Endothelial cell (in vitro differentiated cells): Measurements from ENCODE around the gene SCAMP1. TPM values are rescaled to one million over a fixed set of nuclear protein-coding genes. Genes with fewer than 3 reads are reported as not detected.

Source experiments
- DNase-seq: peaks from one replicate; pipeline ENCODE4 v3.0.0; 2021; ENCODE audit warnings: low spot score
- H3K27ac Mint-ChIP-seq: one replicate; pipeline ENCODE4 v1.8.0; 2021; ENCODE audit warnings: mixed read lengths, inconsistent platforms; ENCODE audit not compliant: unreplicated experiment
- H3K27me3 Mint-ChIP-seq: one replicate; pipeline ENCODE4 v1.8.0; 2021; ENCODE audit warnings: mild to moderate bottlenecking, moderate library complexity, mixed read lengths, inconsistent platforms; ENCODE audit not compliant: unreplicated experiment
- H3K36me3 Mint-ChIP-seq: one replicate; pipeline ENCODE4 v1.8.0; 2021; ENCODE audit warnings: mild to moderate bottlenecking, low read depth, mixed read lengths, inconsistent platforms; ENCODE audit not compliant: unreplicated experiment
- H3K4me1 Mint-ChIP-seq: one replicate; pipeline ENCODE4 v1.8.0; 2021; ENCODE audit warnings: mild to moderate bottlenecking, mixed read lengths, inconsistent platforms; ENCODE audit not compliant: unreplicated experiment
- H3K4me3 Mint-ChIP-seq: one replicate; pipeline ENCODE4 v1.8.0; 2021; ENCODE audit warnings: mild to moderate bottlenecking, mixed read lengths, inconsistent platforms; ENCODE audit not compliant: unreplicated experiment
- H3K9me3 Mint-ChIP-seq: one replicate; pipeline ENCODE4 v1.8.0; 2021; ENCODE audit warnings: mixed read lengths, inconsistent platforms; ENCODE audit not compliant: unreplicated experiment
- total RNA-seq: library from RNA; stranded (reverse); fragmentation: NEBNext Ultra II Directional; extraction: Animal tissue kit (Norgen Biotek cat#: 25700); gene quantifications from one replicate; pipeline ENCODE4 v1.2.1, GENCODE V29; 2021; ENCODE audit not compliant: unreplicated experiment
- TF ChIP-seq, protein P1 (sequence below): fragments of 200-600 bp; sonication (generic); IDR thresholded peaks from one replicate; pipeline ENCODE4 v1.5.0; 2021; ENCODE audit warnings: antibody characterized with exemption; ENCODE audit not compliant: unreplicated experiment

Gene SCAMP1
- total RNA-seq, 1 donor from 2014 or later = 30.6 TPM

GRCh38 chr5:78501411-78502352 lies 141.3 kb downstream of the SCAMP1 start:
- TF ChIP-seq, protein P1, sequence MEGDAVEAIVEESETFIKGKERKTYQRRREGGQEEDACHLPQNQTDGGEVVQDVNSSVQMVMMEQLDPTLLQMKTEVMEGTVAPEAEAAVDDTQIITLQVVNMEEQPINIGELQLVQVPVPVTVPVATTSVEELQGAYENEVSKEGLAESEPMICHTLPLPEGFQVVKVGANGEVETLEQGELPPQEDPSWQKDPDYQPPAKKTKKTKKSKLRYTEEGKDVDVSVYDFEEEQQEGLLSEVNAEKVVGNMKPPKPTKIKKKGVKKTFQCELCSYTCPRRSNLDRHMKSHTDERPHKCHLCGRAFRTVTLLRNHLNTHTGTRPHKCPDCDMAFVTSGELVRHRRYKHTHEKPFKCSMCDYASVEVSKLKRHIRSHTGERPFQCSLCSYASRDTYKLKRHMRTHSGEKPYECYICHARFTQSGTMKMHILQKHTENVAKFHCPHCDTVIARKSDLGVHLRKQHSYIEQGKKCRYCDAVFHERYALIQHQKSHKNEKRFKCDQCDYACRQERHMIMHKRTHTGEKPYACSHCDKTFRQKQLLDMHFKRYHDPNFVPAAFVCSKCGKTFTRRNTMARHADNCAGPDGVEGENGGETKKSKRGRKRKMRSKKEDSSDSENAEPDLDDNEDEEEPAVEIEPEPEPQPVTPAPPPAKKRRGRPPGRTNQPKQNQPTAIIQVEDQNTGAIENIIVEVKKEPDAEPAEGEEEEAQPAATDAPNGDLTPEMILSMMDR = no peak
- no peak overlapping the region for H3K4me3 Mint-ChIP-seq
- peaks cover 24% of the 10 kb centered on the region for H3K4me1 Mint-ChIP-seq
- no peak for DNase-seq
- peaks cover 10% of the 10 kb centered on the region for H3K36me3 Mint-ChIP-seq
- no peaks in the 10 kb centered on the region for H3K9me3 Mint-ChIP-seq
- peaks cover 10% of the 10 kb centered on the region for H3K27me3 Mint-ChIP-seq
- H3K27ac Mint-ChIP-seq = no peak overlapping the region

DNA sequence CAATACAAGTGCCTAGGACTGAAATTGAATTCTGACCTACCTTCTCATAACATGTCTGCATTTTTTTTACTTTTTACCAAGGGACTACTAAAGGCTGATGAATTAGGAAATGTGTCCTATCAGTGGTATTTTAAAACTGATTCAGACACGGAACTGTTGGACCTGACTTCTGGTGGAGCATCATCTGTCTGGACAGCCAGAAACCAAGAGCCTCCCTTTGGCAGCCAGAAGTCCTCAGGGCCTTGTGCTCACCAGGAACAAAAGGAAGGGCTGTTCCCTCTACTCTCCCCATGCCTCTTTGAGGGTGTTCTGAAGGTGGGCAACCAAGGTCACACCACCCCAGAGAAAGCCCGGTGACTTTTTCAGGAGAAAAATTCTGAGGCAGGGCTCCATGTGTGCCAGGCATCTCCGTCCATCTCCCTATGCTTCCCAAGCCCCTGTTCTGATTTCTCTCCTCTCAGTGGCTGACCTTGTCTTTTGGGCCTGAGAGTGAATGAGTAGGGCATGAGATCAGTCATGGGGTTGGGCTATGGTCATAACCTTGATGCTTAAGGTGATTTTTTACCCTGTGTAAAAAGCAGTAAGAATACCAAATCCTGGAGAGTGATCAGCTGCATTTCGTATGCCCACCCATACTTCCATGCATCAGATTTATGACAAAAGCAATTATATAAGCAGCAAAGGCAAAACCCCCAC lies 143.7 kb downstream of the SCAMP1 start:
- Mint-ChIP-seq H3K27me3 (peaks cover 4% of the 10 kb centered on the region), H3K36me3 (peaks cover 4% of the 10 kb centered on the region), H3K4me1 (peaks cover 24% of the 10 kb centered on the region), H3K4me3 (no peak overlapping the region), H3K9me3 (no peaks in the 10 kb centered on the region), H3K27ac (no peak overlapping the region)
- TF ChIP-seq, protein P1 = no peak
- no peak for DNase-seq

DNA sequence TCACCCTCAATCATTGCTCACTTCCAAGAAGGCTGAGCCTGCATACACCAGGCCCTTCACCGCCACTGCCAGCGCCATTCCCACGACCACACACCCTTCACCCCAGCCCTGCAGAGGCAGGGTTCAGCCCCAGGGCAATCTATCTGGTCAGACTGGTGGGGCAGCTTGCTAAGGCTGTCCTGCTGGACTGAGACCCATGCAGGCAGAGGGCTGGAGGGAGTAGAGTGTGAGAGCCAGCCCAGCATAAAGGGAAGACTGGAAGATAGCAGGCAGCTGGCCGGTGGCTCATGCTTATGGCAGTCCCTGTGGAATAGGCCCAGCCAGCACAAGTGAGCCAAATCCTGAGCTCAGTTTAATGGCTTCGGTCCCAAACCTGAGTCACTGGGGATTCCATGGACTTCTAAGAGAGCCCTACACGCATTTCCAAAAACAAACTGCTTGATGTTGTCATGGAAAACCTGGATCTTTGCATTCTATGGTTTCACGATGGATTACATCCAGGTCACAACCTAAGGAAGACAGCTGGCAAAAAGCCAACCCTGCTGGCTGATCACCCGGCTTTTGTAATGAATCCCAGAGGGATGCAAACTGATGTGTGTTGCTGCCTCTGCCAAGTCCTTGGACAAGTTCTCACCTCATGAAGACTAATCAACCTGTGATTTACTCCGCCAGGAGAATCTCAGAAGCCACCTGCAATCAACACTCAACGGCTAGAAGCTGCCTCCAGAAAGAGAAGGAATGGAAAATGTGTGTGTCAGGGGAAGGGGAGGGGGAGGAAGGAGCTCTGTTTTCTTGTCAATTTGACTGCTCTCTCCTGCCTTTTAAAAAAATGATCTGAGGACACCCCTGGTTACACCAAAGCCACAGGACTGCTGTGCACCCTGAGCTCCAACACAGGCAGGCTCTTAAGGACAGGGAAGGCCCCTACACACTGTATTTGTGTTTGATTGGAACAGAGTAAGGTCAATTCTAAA lies 144.6 kb downstream of the SCAMP1 start:
- peaks cover 10% of the 10 kb centered on the region for H3K36me3 Mint-ChIP-seq
- peaks cover 30% of the 10 kb centered on the region for H3K4me1 Mint-ChIP-seq
- no peak overlapping the region for H3K4me3 Mint-ChIP-seq
- TF ChIP-seq, protein P1 = no peak
- H3K27me3 Mint-ChIP-seq = peaks cover 4% of the 10 kb centered on the region
- H3K27ac Mint-ChIP-seq = no peak overlapping the region
- DNase-seq = no peak
- H3K9me3 Mint-ChIP-seq = no peaks in the 10 kb centered on the region

- TF ChIP-seq, protein P1 = no peak
- H3K4me1 Mint-ChIP-seq = peaks cover 32% of the 10 kb centered on the region
These were observed 145.4 kb downstream of the SCAMP1 start for GRCh38 chr5:78505860-78506259.

More at GRCh38 chr5:78505860-78506259, 145.4 kb downstream of the SCAMP1 start:
- Mint-ChIP-seq H3K4me3 (no peak overlapping the region), H3K27ac (no peak overlapping the region), H3K27me3 (peaks cover 4% of the 10 kb centered on the region), H3K9me3 (no peaks in the 10 kb centered on the region), H3K36me3 (peaks cover 10% of the 10 kb centered on the region)
- no peak for DNase-seq
